AML-193 (cell line): ENCODE data around the gene GGT5.

ENCODE experiments used
- DNase-seq, 2 experiments: peaks; one replicate each; lab custom pipeline; 2025; lab: John Stamatoyannopoulos, UW

Gene GGT5

GRCh38 chr22:24181996-24182899, 62.6 kb downstream of the GGT5 start:
- no peak for DNase-seq

- no peak for DNase-seq
Observed at GRCh38 chr22:24181088-24181995, 63.5 kb downstream of the GGT5 start, which contains the start of gene SUSD2. TSS of gene SUSD2 (plus strand) at chr22:24181487. CDS start at chr22:24181520, 33 bp downstream.

DNA sequence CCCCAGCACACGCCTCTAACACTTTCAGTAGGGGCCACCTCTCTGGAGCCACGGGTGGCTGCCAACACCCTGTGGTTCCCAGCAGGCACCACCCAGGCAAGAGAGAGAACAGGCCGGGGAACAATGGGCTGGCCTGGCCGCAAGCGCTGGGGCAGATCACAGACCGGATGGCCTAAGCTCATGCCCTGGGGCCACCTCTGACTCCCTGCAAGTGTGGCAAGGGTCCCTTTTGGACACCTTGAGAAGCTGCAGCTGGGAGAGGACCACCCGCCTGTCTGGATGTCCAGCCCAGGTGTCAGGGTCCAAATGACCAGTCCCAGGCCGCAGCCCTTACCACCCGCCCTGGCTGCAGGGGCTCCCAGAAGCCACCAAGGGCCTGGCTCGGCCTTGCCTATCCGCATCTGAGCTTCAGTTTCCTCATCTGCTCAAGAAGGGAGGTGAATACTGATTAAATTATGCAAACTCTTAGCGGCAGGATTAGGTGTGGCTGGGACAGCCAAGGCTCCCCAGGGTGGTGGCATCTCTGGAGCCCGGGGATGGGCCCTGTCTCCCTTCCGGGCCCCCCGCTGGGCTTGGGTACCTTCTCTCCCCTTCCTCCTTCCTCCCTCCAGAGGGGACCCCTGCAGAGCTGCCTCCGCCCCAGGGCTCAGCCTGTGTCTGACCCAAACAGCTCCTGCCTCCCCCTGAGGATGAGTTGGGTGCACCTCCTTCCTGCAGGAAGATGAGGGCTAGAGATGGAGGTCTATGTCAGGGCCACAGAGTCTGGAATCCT, 64.4 kb downstream of the GGT5 start:
- DNase-seq, result no peak

GRCh38 chr22:24179478-24180210, 65.2 kb downstream of the GGT5 start:
- DNase-seq, result no peak

DNA sequence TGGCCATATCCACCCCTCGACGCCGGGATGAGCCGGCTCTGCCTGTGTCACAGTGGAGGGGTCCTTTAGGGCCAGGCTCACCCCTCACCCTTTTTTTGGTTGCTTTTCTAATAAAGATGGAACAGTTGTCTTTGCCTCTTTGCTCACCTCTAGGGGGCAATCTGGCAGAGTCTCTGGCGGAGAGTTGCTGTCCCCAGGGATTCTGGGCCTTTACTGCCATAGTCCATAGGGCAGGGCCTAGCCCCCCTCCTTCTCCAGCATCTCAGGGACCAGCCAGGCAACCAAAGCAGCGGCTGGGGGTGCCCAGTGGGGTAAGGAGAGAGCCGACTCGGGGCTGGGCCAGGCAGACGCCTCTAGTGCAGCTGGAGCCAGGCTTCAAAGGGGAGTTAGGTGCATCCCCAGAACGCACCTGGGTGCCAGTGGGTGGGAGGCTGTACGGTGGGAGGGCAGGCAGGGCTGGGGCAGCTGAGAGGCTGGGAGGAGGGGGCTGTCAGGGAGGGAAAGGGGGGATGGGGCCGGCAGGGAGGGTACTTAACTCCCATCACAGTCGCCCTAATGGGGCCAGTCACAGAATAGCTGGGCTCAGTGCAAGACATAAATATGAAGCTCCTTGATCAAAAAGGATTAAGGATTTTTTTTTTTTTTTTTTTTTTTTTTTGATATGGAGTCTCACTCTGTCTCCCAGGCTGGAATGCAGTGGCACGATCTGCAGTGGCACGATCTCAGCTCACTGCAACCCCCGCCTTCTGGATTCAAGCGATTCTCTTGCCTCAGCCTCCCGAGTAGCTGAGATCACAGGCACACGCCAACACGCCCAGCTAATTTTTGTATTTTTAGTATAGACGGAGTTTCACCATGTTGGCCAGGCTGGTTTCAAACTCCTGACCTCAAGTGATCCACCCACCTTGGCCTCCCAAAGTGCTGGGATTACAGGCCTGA, 66.1 kb downstream of the GGT5 start:
- DNase-seq, result no peak

- no peak for DNase-seq
Observed at GRCh38 chr22:24178021-24178431, 66.9 kb downstream of the GGT5 start.

DNA sequence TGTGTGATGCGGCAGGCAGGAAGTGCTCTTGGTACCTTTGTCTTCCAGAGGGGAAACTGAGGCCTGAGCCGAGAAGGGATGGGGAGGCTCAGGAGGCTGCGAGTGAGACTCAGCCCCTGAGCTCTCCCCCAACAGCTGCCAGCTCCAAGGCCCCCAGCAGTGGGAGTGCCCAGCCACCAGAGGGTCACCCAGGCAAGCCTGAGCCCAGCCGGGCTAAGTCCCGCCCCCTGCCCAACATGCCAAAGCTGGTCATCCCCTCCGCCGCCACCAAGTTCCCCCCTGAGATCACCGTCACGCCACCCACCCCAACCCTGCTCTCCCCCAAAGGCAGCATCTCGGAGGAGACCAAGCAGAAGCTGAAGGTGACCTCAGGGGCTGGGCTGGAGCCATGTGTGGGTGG, 67.4 kb downstream of the GGT5 start:
- no peak for DNase-seq

GRCh38 chr22:24177045-24177444, 67.8 kb downstream of the GGT5 start:
- no peak for DNase-seq

- no peak for DNase-seq
Observed at GRCh38 chr22:24176630-24177029, 68.3 kb downstream of the GGT5 start.

GRCh38 chr22:24176040-24176439, 68.8 kb downstream of the GGT5 start:
- no peak for DNase-seq

DNA sequence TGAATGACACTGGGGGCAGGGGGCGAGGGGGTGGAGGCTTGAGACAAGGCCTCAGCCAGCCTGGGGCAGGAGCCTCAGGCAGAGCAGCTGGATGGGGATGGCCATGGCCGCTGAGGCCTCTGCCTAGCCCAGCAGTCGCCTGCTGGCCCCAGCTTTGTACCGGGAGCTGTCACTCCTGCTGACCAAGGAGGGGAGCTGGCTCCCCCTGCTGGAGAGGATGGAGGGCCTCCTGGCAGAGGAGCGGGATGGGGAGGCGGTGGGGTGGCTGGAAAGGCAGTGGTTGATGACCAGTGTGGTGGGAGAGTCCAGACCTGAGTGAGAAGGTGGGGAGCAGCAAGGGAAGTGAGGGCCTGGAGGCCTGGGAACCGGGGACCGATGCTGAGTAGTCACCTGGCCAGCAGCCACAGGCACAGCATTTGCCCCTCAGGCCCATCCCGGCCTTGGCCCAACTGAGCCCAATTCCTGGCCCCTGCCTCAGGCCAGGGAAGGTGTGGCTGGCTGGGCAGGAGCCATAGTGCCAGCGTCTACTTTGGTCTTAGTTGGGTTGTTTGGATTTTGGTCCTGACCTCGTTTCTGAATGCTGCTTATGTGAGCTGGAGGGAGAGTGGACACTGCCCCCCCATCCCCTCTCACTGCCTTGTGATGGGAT, 69.6 kb downstream of the GGT5 start:
- DNase-seq, result peak; percentile 43 to 52

GRCh38 chr22:24171822-24172221, 73.1 kb downstream of the GGT5 start:
- DNase-seq, result no peak

- no peak for DNase-seq
Observed at GRCh38 chr22:24170632-24171031, 74.2 kb downstream of the GGT5 start.

DNA sequence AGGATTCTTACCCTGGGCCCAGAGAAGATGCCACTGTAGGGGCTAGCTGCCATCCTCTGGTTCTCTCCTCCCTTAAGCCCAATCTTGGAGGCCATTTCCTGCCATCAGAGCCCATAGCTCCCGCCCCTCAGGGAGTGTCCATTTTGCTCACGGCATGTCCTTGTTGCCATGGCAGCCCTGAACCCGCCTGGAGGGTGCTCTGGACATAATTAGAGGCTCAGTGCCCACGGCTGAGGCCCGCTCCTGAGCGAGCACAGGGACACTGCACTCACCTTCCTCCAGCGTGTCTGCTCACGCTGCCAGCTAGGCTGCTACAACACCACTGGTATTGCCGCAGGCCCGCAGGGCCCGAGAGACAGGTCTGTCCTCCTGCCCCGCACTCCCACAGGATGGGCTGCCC, 74.7 kb downstream of the GGT5 start:
- DNase-seq, result no peak
